Activated T-cell treated with anti-CD3 and anti-CD28 coated beads, Interleukin-2, amount 50 U/mL, for 72 hours (primary cell): ENCODE measurements around the gene GMDS. TPM values are rescaled to one million over a fixed set of nuclear protein-coding genes. Genes with fewer than 3 reads are reported as not detected.

Experiments
- ATAC-seq, 2 donors: fragments of 150-1000 bp; cut with Tn5 transposase; replicated peaks in 1 of 2; 2 replicates each; pipeline ENCODE4 v1.10.0; 2021; ENCODE audit warnings: moderate library complexity in 2 of 2, mild to moderate bottlenecking in 1 of 2
- DNase-seq, 2 donors: peaks; one replicate each; pipeline ENCODE4 v3.0.0; 2021 to 2022; ENCODE audit warnings: mixed read lengths in 1 of 2
- H3K27ac Mint-ChIP-seq: one replicate; pipeline ENCODE4 v1.8.0; 2022; ENCODE audit warnings: mild to moderate bottlenecking, moderate library complexity, mixed read lengths
- H3K27me3 Mint-ChIP-seq: one replicate; pipeline ENCODE4 v1.8.0; 2022; ENCODE audit warnings: low read depth, mixed read lengths
- H3K36me3 Mint-ChIP-seq, 2 donors: one replicate each; pipeline ENCODE4 v1.8.0; 2022; ENCODE audit warnings: mixed read lengths in 2 of 2, mild to moderate bottlenecking in 1 of 2; ENCODE audit not compliant: insufficient read depth in 2 of 2
- H3K4me1 Mint-ChIP-seq: one replicate; pipeline ENCODE4 v1.8.0; 2022; ENCODE audit warnings: low read depth, mixed read lengths
- H3K4me3 Mint-ChIP-seq, 2 donors: one replicate each; pipeline ENCODE4 v1.8.0; 2022; ENCODE audit warnings: mild to moderate bottlenecking in 2 of 2, mixed read lengths in 2 of 2, moderate library complexity in 2 of 2
- H3K9me3 Mint-ChIP-seq, 2 donors: one replicate each; pipeline ENCODE4 v1.8.0; 2022; ENCODE audit warnings: mixed read lengths in 2 of 2
- total RNA-seq, 2 donors: library from RNA; stranded (reverse); gene quantifications; one replicate each; pipeline ENCODE4 v1.2.3, GENCODE V29; 2022

GMDS gene
- total RNA-seq, 2 donors from 2014 or later, result 23.8 to 33.0 TPM

- Mint-ChIP-seq H3K27ac (no peak overlapping the region), H3K36me3 (no peaks in the 10 kb centered on the region), H3K9me3 (no peaks in the 10 kb centered on the region), H3K4me1 (no peaks in the 10 kb centered on the region), H3K4me3 (no peak overlapping the region), H3K27me3 (no peaks in the 10 kb centered on the region)
- no peak for DNase-seq
- ATAC-seq, result no peak
Observed at GRCh38 chr6:2149361-2150006, 95.9 kb downstream of the GMDS start.

DNA sequence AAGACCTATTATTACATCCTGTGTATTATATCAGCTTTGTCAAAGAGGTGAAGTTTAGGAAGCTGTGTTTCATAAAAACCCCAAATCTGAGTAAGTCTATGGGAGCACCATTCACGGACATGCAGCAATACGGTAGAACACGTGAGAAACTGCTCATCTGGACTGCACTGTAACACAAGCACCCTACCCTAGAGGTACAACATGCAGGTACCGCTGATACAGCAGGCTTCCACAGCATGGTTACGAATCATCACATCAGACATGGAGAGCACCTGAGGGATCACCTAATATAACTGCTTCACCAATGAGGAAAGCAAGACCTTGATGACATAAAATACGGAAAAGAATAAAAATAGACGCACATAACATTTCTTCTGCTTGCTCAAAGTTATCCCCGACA, 96.7 kb downstream of the GMDS start:
- no peak overlapping the region for H3K27ac Mint-ChIP-seq

DNA sequence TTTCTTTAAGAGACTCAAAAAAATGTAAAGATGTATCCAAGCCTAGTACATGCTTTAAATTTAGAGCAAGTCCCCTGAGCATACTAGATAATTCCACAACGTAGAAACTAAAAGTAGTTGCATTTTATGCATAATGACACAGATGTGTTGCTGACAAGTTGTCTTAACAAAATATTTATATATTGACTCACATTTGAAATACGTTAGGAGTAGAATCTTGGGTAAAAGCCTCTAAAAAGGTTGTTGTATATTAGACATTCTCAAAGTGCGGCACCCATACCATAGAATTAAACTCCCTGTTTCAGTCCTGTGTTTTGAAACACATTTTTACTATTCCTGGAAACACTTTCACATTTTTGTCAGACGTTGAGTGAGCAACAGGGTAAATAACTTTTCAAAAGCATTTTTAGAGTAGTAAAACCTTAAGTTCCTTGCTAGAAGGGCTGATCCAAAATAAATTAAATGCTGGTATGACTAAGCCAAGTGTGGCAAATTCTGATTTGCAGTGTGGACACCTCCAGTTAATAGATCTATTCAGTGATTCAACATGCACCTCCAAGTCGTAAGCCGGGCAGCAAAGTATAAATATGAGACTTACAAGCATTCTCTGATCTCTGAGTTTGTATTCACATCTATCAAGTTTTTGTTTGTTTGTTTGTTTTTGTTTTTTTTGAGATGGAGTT, 97.5 kb downstream of the GMDS start:
- ATAC-seq (no peak), DNase-seq (no peak)
- Mint-ChIP-seq H3K4me1 (no peaks in the 10 kb centered on the region), H3K27me3 (no peaks in the 10 kb centered on the region), H3K36me3 (peaks cover 0 to 2% of the 10 kb centered on the region in 2 donors), H3K4me3 (no peak overlapping the region), H3K27ac (no peak overlapping the region), H3K9me3 (peaks cover 0 to 2% of the 10 kb centered on the region in 2 donors)

More for the DNA sequence above, 96.7 kb downstream of the GMDS start:
- H3K9me3 Mint-ChIP-seq, result peaks cover 0 to 1% of the 10 kb centered on the region in 2 donors
- H3K36me3 Mint-ChIP-seq, result peaks cover 0 to 2% of the 10 kb centered on the region in 2 donors
- no peaks in the 10 kb centered on the region for H3K4me1 Mint-ChIP-seq
- DNase-seq (no peak), ATAC-seq (no peak)
- no peak overlapping the region for H3K4me3 Mint-ChIP-seq
- H3K27me3 Mint-ChIP-seq, result no peaks in the 10 kb centered on the region

GRCh38 chr6:2147261-2147660, 98.1 kb downstream of the GMDS start:
- H3K36me3 Mint-ChIP-seq, result peaks cover 0 to 2% of the 10 kb centered on the region in 2 donors
- no peaks in the 10 kb centered on the region for H3K27me3 Mint-ChIP-seq
- DNase-seq (no peak), ATAC-seq (no peak)
- no peaks in the 10 kb centered on the region for H3K4me1 Mint-ChIP-seq
- H3K4me3 Mint-ChIP-seq, result no peak overlapping the region
- no peak overlapping the region for H3K27ac Mint-ChIP-seq
- H3K9me3 Mint-ChIP-seq, result peaks cover 0 to 2% of the 10 kb centered on the region in 2 donors

GRCh38 chr6:2144210-2144609, 101.2 kb downstream of the GMDS start:
- no peak overlapping the region for H3K4me3 Mint-ChIP-seq
- H3K27ac Mint-ChIP-seq, result no peak overlapping the region
- peaks cover 0 to 2% of the 10 kb centered on the region in 2 donors for H3K9me3 Mint-ChIP-seq
- peaks cover 24% of the 10 kb centered on the region for H3K4me1 Mint-ChIP-seq
- DNase-seq (no peak), ATAC-seq (no peak)
- no peaks in the 10 kb centered on the region for H3K27me3 Mint-ChIP-seq
- peaks cover 0 to 2% of the 10 kb centered on the region in 2 donors for H3K36me3 Mint-ChIP-seq

GRCh38 chr6:2141644-2142290, 103.6 kb downstream of the GMDS start:
- DNase-seq (no peak), ATAC-seq (no peak)
- H3K9me3 Mint-ChIP-seq, result peaks cover 0 to 2% of the 10 kb centered on the region in 2 donors
- H3K4me1 Mint-ChIP-seq, result peaks cover 24% of the 10 kb centered on the region
- H3K27ac Mint-ChIP-seq, result no peak overlapping the region
- peaks cover 0 to 2% of the 10 kb centered on the region in 2 donors for H3K36me3 Mint-ChIP-seq
- no peak overlapping the region for H3K4me3 Mint-ChIP-seq
- H3K27me3 Mint-ChIP-seq, result no peaks in the 10 kb centered on the region

- Mint-ChIP-seq H3K9me3 (peaks cover 0 to 2% of the 10 kb centered on the region in 2 donors), H3K27ac (no peak overlapping the region), H3K27me3 (no peaks in the 10 kb centered on the region), H3K36me3 (peaks cover 0 to 2% of the 10 kb centered on the region in 2 donors), H3K4me3 (no peak overlapping the region), H3K4me1 (peaks cover 24% of the 10 kb centered on the region)
- no peak for DNase-seq
- ATAC-seq, result no peak
Observed at GRCh38 chr6:2140438-2141128, 104.8 kb downstream of the GMDS start.

GRCh38 chr6:2135401-2135800, 110.0 kb downstream of the GMDS start:
- no peak for DNase-seq

GRCh38 chr6:2134554-2134953, 110.9 kb downstream of the GMDS start:
- Mint-ChIP-seq H3K4me1 (peaks cover 4% of the 10 kb centered on the region), H3K4me3 (no peak overlapping the region), H3K27ac (no peak overlapping the region), H3K36me3 (no peaks in the 10 kb centered on the region), H3K9me3 (no peaks in the 10 kb centered on the region), H3K27me3 (peaks cover 3% of the 10 kb centered on the region)
- ATAC-seq, result no peak
- no peak for DNase-seq

More at GRCh38 chr6:2135401-2135800, 110.0 kb downstream of the GMDS start:
- H3K4me3 Mint-ChIP-seq, result no peak overlapping the region
- ATAC-seq, result no peak
- H3K27me3 Mint-ChIP-seq, result no peaks in the 10 kb centered on the region
- H3K36me3 Mint-ChIP-seq, result no peaks in the 10 kb centered on the region
- H3K9me3 Mint-ChIP-seq, result no peaks in the 10 kb centered on the region
- H3K27ac Mint-ChIP-seq, result no peak overlapping the region
- peaks cover 11% of the 10 kb centered on the region for H3K4me1 Mint-ChIP-seq

- no peak overlapping the region for H3K27ac Mint-ChIP-seq
- no peak for ATAC-seq
- no peak for DNase-seq
- no peaks in the 10 kb centered on the region for H3K9me3 Mint-ChIP-seq
- peaks cover 9% of the 10 kb centered on the region for H3K4me1 Mint-ChIP-seq
- no peak overlapping the region for H3K4me3 Mint-ChIP-seq
- H3K27me3 Mint-ChIP-seq, result peaks cover 9% of the 10 kb centered on the region
- H3K36me3 Mint-ChIP-seq, result no peaks in the 10 kb centered on the region
Observed at GRCh38 chr6:2133716-2134310, 111.6 kb downstream of the GMDS start.

GRCh38 chr6:2132916-2133315, 112.5 kb downstream of the GMDS start:
- H3K4me3 Mint-ChIP-seq, result no peak overlapping the region
- no peaks in the 10 kb centered on the region for H3K36me3 Mint-ChIP-seq
- peaks cover 9% of the 10 kb centered on the region for H3K27me3 Mint-ChIP-seq

DNA sequence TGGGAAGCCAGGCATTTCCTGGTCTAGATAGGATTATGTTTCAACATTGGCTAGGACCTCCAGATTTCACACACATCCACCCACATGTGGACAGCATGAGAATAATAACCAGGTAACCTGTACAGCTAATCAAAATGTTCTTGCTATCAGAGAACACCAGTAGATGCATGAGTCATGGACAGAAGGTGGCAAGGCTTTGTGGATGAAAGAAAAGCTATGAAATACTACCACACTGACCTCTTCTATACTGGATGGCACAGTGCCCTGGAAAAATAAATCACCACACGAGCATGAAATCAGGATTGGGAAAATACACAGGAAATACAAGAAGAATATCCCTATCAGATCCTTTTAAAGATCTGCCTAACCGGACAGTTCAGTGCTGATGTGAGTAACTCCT, 113.0 kb downstream of the GMDS start:
- ATAC-seq, result no peak
- Mint-ChIP-seq H3K27me3 (peaks cover 9% of the 10 kb centered on the region), H3K4me1 (peaks cover 23% of the 10 kb centered on the region)

More at GRCh38 chr6:2132916-2133315, 112.5 kb downstream of the GMDS start:
- DNase-seq (no peak), ATAC-seq (no peak)
- H3K27ac Mint-ChIP-seq, result no peak overlapping the region
- no peaks in the 10 kb centered on the region for H3K9me3 Mint-ChIP-seq
- H3K4me1 Mint-ChIP-seq, result peaks cover 18% of the 10 kb centered on the region

More for the DNA sequence above, 113.0 kb downstream of the GMDS start:
- Mint-ChIP-seq H3K4me3 (no peak overlapping the region), H3K9me3 (no peaks in the 10 kb centered on the region), H3K27ac (no peak overlapping the region), H3K36me3 (no peaks in the 10 kb centered on the region)
- DNase-seq, result no peak
